Activated naive CD8-positive, alpha-beta T cell treated with anti-CD3 and anti-CD28 coated beads for 36 hours (primary cell): ENCODE data around the gene LMX1B. TPM values are rescaled to one million over a fixed set of nuclear protein-coding genes. Genes with fewer than 3 reads are reported as not detected.
"Not testable (repeated sequence)": the region's sequence is repeated elsewhere in the genome, so short reads cannot be mapped to it uniquely, and the experiment has no call there.

Source experiments
- DNase-seq: peaks from one replicate; pipeline ENCODE4 v3.0.0; 2021
- H3K27ac Mint-ChIP-seq: one replicate; pipeline ENCODE4 v1.8.0; 2022; ENCODE audit warnings: mild to moderate bottlenecking, moderate library complexity, mixed read lengths
- H3K27me3 Mint-ChIP-seq: one replicate; pipeline ENCODE4 v1.8.0; 2022; ENCODE audit warnings: mild to moderate bottlenecking, mixed read lengths
- H3K36me3 Mint-ChIP-seq: one replicate; pipeline ENCODE4 v1.8.0; 2021; ENCODE audit warnings: mild to moderate bottlenecking, mixed read lengths
- H3K4me1 Mint-ChIP-seq: one replicate; pipeline ENCODE4 v1.8.0; 2021; ENCODE audit warnings: mixed read lengths
- H3K4me3 Mint-ChIP-seq: one replicate; pipeline ENCODE4 v1.8.0; 2022; ENCODE audit warnings: mild to moderate bottlenecking, moderate library complexity, mixed read lengths
- H3K9me3 Mint-ChIP-seq: one replicate; pipeline ENCODE4 v1.8.0; 2022; ENCODE audit warnings: mixed read lengths
- total RNA-seq, 2 experiments: library from RNA; stranded (reverse); gene quantifications; one replicate each; pipeline ENCODE4 v1.2.3, GENCODE V29; 2021

The LMX1B gene
- total RNA-seq: not detected

- Mint-ChIP-seq H3K36me3 (no peaks in the 10 kb centered on the region), H3K9me3 (no peaks in the 10 kb centered on the region), H3K4me3 (peak within 1 kb of the TSS; percentile 61), H3K4me1 (peaks cover 24% of the 10 kb centered on the region), H3K27me3 (peaks cover 88% of the 10 kb centered on the region), H3K27ac (no peak within 1 kb of the TSS)
- DNase-seq: no peak
Observed at GRCh38 chr9:126613651-126614050, at the start of gene LMX1B. TSS of gene LMX1B (plus strand) at chr9:126613928. CDS start at chr9:126614450, 522 bp downstream.

- Mint-ChIP-seq H3K4me3 (no peak overlapping the region), H3K9me3 (no peaks in the 10 kb centered on the region), H3K27ac (no peak overlapping the region), H3K27me3 (peaks cover 51% of the 10 kb centered on the region), H3K36me3 (no peaks in the 10 kb centered on the region), H3K4me1 (no peaks in the 10 kb centered on the region)
- no peak for DNase-seq
Observed at GRCh38 chr9:126564128-126564527, 49.6 kb upstream of the LMX1B start.

- peaks cover 45% of the 10 kb centered on the region for H3K27me3 Mint-ChIP-seq
Observed at GRCh38 chr9:126564716-126565115, 49.0 kb upstream of the LMX1B start.

GRCh38 chr9:126565336-126566128 lies 48.2 kb upstream of the LMX1B start:
- Mint-ChIP-seq H3K27ac (no peak overlapping the region), H3K4me1 (no peaks in the 10 kb centered on the region), H3K36me3 (no peaks in the 10 kb centered on the region), H3K27me3 (peaks cover 46% of the 10 kb centered on the region), H3K4me3 (no peak overlapping the region), H3K9me3 (no peaks in the 10 kb centered on the region)
- no peak for DNase-seq

More at GRCh38 chr9:126564716-126565115, 49.0 kb upstream of the LMX1B start:
- H3K27ac Mint-ChIP-seq: no peak overlapping the region
- H3K4me3 Mint-ChIP-seq: no peak overlapping the region
- no peaks in the 10 kb centered on the region for H3K9me3 Mint-ChIP-seq
- no peaks in the 10 kb centered on the region for H3K4me1 Mint-ChIP-seq
- no peaks in the 10 kb centered on the region for H3K36me3 Mint-ChIP-seq
- no peak for DNase-seq

- no peak for DNase-seq
- Mint-ChIP-seq H3K4me1 (no peaks in the 10 kb centered on the region), H3K36me3 (no peaks in the 10 kb centered on the region), H3K4me3 (no peak overlapping the region), H3K27me3 (peaks cover 39% of the 10 kb centered on the region), H3K9me3 (no peaks in the 10 kb centered on the region), H3K27ac (no peak overlapping the region)
Observed at GRCh38 chr9:126569036-126569435, 44.7 kb upstream of the LMX1B start.

- DNase-seq: no peak
- Mint-ChIP-seq H3K36me3 (no peaks in the 10 kb centered on the region), H3K4me3 (no peak overlapping the region), H3K9me3 (no peaks in the 10 kb centered on the region), H3K27ac (no peak overlapping the region), H3K4me1 (no peaks in the 10 kb centered on the region), H3K27me3 (peaks cover 8% of the 10 kb centered on the region)
Observed at GRCh38 chr9:126578029-126578428, 35.7 kb upstream of the LMX1B start.

- H3K36me3 Mint-ChIP-seq, DNase-seq, H3K4me1 Mint-ChIP-seq, H3K4me3 Mint-ChIP-seq, H3K27ac Mint-ChIP-seq, H3K9me3 Mint-ChIP-seq: not testable (repeated sequence)
- H3K27me3 Mint-ChIP-seq: peaks cover 23% of the 10 kb centered on the region
Observed at GRCh38 chr9:126580319-126580718, 33.4 kb upstream of the LMX1B start.

GRCh38 chr9:126581893-126582292 lies 31.8 kb upstream of the LMX1B start:
- H3K27me3 Mint-ChIP-seq: peaks cover 39% of the 10 kb centered on the region
- H3K27ac Mint-ChIP-seq: no peak overlapping the region
- H3K36me3 Mint-ChIP-seq: no peaks in the 10 kb centered on the region
- no peaks in the 10 kb centered on the region for H3K4me1 Mint-ChIP-seq
- no peaks in the 10 kb centered on the region for H3K9me3 Mint-ChIP-seq
- no peak overlapping the region for H3K4me3 Mint-ChIP-seq
- no peak for DNase-seq

GRCh38 chr9:126582427-126582826 lies 31.3 kb upstream of the LMX1B start:
- H3K27ac Mint-ChIP-seq: no peak overlapping the region
- H3K36me3 Mint-ChIP-seq: no peaks in the 10 kb centered on the region
- H3K4me1 Mint-ChIP-seq: no peaks in the 10 kb centered on the region
- H3K9me3 Mint-ChIP-seq: no peaks in the 10 kb centered on the region
- no peak for DNase-seq
- H3K4me3 Mint-ChIP-seq: no peak overlapping the region
- H3K27me3 Mint-ChIP-seq: peaks cover 42% of the 10 kb centered on the region

- Mint-ChIP-seq H3K36me3 (no peaks in the 10 kb centered on the region), H3K27ac (no peak overlapping the region), H3K9me3 (no peaks in the 10 kb centered on the region), H3K27me3 (peaks cover 42% of the 10 kb centered on the region), H3K4me1 (no peaks in the 10 kb centered on the region), H3K4me3 (no peak overlapping the region)
- DNase-seq: no peak
Observed at GRCh38 chr9:126583144-126583760, 30.5 kb upstream of the LMX1B start.

- H3K9me3 Mint-ChIP-seq: no peaks in the 10 kb centered on the region
- H3K4me3 Mint-ChIP-seq: no peak overlapping the region
- H3K27ac Mint-ChIP-seq: no peak overlapping the region
- H3K4me1 Mint-ChIP-seq: no peaks in the 10 kb centered on the region
- no peak for DNase-seq
- no peaks in the 10 kb centered on the region for H3K36me3 Mint-ChIP-seq
- H3K27me3 Mint-ChIP-seq: peaks cover 48% of the 10 kb centered on the region
Observed at GRCh38 chr9:126584611-126585010, 29.1 kb upstream of the LMX1B start.

- H3K27ac Mint-ChIP-seq: no peak overlapping the region
- H3K4me1 Mint-ChIP-seq: no peaks in the 10 kb centered on the region
Observed at GRCh38 chr9:126586236-126586635, 27.5 kb upstream of the LMX1B start.

GRCh38 chr9:126587187-126588185 lies 26.2 kb upstream of the LMX1B start:
- no peaks in the 10 kb centered on the region for H3K9me3 Mint-ChIP-seq
- DNase-seq: no peak
- no peaks in the 10 kb centered on the region for H3K36me3 Mint-ChIP-seq
- H3K4me1 Mint-ChIP-seq: no peaks in the 10 kb centered on the region
- peaks cover 60% of the 10 kb centered on the region for H3K27me3 Mint-ChIP-seq
- no peak overlapping the region for H3K4me3 Mint-ChIP-seq
- H3K27ac Mint-ChIP-seq: no peak overlapping the region

More at GRCh38 chr9:126586236-126586635, 27.5 kb upstream of the LMX1B start:
- Mint-ChIP-seq H3K9me3 (no peaks in the 10 kb centered on the region), H3K4me3 (no peak overlapping the region), H3K36me3 (no peaks in the 10 kb centered on the region), H3K27me3 (peaks cover 57% of the 10 kb centered on the region)
- no peak for DNase-seq

GRCh38 chr9:126588491-126589168 lies 25.1 kb upstream of the LMX1B start:
- Mint-ChIP-seq H3K27me3 (peaks cover 63% of the 10 kb centered on the region), H3K36me3 (no peaks in the 10 kb centered on the region), H3K4me1 (no peaks in the 10 kb centered on the region)

More at GRCh38 chr9:126588491-126589168, 25.1 kb upstream of the LMX1B start:
- no peak for DNase-seq
- Mint-ChIP-seq H3K9me3 (no peaks in the 10 kb centered on the region), H3K4me3 (no peak overlapping the region), H3K27ac (no peak overlapping the region)
